Skin of body (tissue), 2 donors: ENCODE measurements around the gene CAPZB. TPM values are rescaled to one million over a fixed set of nuclear protein-coding genes. Genes with fewer than 3 reads are reported as not detected.
"Not testable (repeated sequence)": the region's sequence is repeated elsewhere in the genome, so short reads cannot be mapped to it uniquely, and the experiment has no call there.

Source experiments
- DNase-seq: peaks from one replicate; lab custom pipeline; 2025; lab: John Stamatoyannopoulos, UW
- total RNA-seq: library from RNA; depleted of rRNA; stranded (reverse); fragments of >200 nt; gene quantifications from one replicate; pipeline ENCODE4 v1.2.3, GENCODE V29; 2014

The CAPZB gene
- total RNA-seq, 1 donor from 2014 or later: 61.6 TPM

- DNase-seq: not testable (repeated sequence)
Observed at GRCh38 chr1:19499887-19500286, 14.5 kb upstream of the CAPZB start.

- not testable (repeated sequence) for DNase-seq
Observed at GRCh38 chr1:19497443-19497842, 12.1 kb upstream of the CAPZB start.

GRCh38 chr1:19496527-19496874 is 11.2 kb upstream of the CAPZB start:
- no peak for DNase-seq

GRCh38 chr1:19495799-19496526 is 10.6 kb upstream of the CAPZB start:
- peak; percentile 57 for DNase-seq

- DNase-seq: no peak
Observed at GRCh38 chr1:19495000-19495656, 9.8 kb upstream of the CAPZB start.

- DNase-seq: no peak
Observed at GRCh38 chr1:19493547-19493946, 8.2 kb upstream of the CAPZB start.

- DNase-seq: no peak
Observed at GRCh38 chr1:19489996-19490395, 4.7 kb upstream of the CAPZB start.

- DNase-seq: no peak
Observed at GRCh38 chr1:19488136-19488535, 2.8 kb upstream of the CAPZB start.

GRCh38 chr1:19484798-19485361 is 459 bp downstream of the CAPZB start:
- DNase-seq: no peak

- DNase-seq: no peak
Observed at GRCh38 chr1:19484338-19484797, 971 bp downstream of the CAPZB start.

- no peak for DNase-seq
Observed at GRCh38 chr1:19483691-19484090, 1.6 kb downstream of the CAPZB start.

GRCh38 chr1:19483261-19483660 is 2.1 kb downstream of the CAPZB start:
- DNase-seq: no peak

GRCh38 chr1:19481826-19482398 is 3.4 kb downstream of the CAPZB start:
- no peak for DNase-seq

- no peak for DNase-seq
Observed at GRCh38 chr1:19480282-19480681, 5.1 kb downstream of the CAPZB start.

GRCh38 chr1:19479351-19480120 is 5.8 kb downstream of the CAPZB start:
- DNase-seq: no peak

GRCh38 chr1:19478322-19478721 is 7.0 kb downstream of the CAPZB start:
- DNase-seq: no peak

GRCh38 chr1:19477284-19478249 is 7.8 kb downstream of the CAPZB start:
- peak; percentile 3 for DNase-seq

GRCh38 chr1:19476450-19477190 is 8.7 kb downstream of the CAPZB start:
- no peak for DNase-seq

GRCh38 chr1:19475296-19475695 is 10.0 kb downstream of the CAPZB start:
- DNase-seq: no peak

- no peak for DNase-seq
Observed at GRCh38 chr1:19472174-19472573, 13.2 kb downstream of the CAPZB start.
